Fibroblast of skin of left biceps (primary cell): ENCODE data around the gene TBC1D10A.

Experiments
- DNase-seq, 2 experiments: peaks; one replicate each; pipeline ENCODE4 v3.0.0-alpha.2; 2013; ENCODE audit warnings: low read depth in 2 of 2

TBC1D10A gene

DNA sequence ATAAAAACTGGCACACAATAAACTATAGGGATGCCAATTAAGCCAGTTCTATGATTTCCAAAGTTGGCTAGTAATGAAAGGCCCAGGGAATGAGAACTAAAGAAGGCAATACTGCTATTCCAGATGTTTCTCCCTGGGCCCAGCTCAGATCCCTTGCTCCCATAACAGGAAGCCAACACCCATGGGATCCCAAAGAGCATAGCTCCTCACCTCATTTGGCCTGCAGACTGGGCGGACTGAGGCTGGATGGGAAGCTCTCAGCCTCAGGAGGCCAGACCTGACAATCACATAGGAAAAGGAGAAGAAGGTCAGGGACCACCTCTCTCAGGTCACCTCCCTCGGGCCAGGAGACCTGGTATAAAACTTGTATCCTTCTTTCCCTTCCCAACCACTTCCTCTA is 5.3 kb downstream of the TBC1D10A start:
- no peak for DNase-seq

DNA sequence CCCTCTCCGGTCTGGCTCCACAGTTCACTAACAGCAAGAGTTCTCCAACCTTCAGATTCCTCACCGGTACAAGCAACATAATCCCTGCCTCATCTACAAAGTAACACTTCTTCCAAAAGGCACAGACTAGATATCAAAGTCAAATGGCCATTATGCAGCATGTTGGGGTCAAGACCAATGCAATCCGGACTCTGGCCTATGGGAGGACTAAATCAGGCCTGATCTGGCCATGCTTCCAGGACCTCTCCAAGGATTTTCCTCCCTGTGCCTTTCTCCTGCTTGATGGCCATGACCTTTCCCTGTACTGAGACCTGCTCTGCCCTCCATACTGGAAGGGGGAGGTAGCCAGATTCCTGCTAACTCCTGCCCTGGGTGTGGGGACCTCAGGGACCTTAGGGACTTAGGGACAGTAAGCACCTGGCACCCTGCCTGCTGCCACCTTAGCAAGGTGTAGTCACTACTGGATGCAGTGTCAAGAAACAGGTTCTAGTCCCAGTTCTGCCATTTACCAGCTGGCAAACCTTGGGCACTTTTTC is 6.7 kb downstream of the TBC1D10A start:
- no peak for DNase-seq

DNA sequence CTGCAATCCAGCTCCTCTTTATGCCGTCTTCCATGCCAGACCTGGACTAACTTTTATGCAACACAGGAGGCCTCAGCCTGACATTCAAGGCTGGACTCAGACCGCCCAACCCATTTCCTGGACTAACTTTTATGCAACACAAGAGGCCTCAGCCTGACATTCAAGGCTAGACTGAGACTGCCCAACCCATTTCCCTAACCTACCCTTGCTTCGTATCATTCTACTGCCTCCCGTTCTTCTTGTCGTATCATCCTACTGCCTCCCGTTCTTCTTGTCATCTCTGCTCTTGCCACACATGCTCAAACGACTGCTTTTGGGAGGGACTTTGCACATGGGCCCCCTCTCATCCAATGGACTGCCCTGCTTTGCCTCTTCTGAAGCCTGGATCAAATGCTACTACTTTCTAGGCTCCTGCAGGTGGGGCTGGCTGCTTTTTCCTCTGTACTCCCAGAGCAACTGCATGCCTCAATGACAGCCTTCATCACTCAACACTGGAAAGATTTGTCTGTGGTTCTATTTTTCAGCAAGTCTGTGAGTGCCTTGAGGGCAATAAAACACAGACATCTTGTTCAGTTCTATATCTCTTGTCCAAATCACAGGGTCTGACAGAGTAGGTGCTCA is 7.8 kb downstream of the TBC1D10A start:
- DNase-seq: no peak

DNA sequence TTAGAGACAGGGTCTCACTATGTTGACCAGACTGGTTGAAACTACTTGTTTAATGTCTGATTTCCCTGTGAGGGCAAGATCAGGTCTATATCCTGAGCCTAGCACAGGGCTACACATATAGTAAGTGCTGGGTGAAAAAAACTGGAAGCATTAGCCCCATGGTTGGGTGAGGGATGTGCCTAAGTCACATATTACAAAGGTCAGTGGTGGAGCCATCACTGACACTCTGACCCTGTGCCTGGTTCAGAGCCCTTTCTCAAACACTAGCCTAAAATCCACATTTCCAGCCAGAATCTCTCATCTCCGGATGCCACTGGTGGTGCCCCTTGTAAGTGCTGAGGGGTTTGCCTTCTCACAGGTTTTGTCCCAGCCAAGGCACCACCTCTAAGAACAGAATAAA is 9.0 kb downstream of the TBC1D10A start:
- DNase-seq: no peak

- DNase-seq: no peak
Observed at GRCh38 chr22:30315962-30316576, 10.7 kb downstream of the TBC1D10A start.

GRCh38 chr22:30314915-30315314 is 11.8 kb downstream of the TBC1D10A start:
- DNase-seq: no peak

DNA sequence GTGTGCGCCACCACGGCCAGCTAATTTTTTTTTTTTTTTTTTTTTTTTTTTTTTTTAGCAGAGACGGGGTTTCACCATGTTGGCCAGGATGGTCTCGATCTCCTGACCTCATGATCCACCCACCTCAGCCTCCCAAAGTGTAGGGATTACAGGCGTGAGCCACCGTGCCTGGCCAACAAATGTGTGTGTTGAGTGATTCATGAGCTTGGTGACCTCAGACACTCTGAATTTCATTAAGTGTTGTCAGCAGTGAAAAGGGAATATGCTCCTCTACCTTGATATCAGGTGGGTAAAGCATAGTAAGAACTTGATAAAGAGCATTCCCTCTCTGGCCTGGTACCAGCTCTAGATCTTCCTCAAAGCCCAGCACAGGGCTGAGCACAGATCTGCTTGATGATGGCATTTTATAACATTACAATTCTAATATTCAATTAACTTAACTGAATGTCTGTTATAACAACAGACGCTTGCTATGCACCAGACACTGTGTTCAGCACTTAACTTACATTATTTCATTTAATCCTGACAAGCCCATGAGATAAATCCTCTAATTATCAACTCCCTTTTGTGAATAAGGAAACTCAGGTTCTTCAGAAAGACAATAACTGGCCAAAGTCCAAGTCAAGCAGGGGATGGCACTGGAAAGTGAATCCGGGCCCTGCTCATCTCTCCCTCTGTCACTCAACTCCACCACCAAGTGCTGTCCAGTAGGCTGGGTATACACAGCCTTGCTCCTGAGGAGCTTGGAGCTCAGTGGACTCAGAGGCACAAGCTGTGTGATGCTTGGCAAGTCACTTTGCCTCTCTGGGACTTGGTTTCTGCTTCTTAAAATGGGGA is 13.0 kb downstream of the TBC1D10A start:
- no peak for DNase-seq

GRCh38 chr22:30312053-30312452 is 14.7 kb downstream of the TBC1D10A start:
- DNase-seq: no peak

DNA sequence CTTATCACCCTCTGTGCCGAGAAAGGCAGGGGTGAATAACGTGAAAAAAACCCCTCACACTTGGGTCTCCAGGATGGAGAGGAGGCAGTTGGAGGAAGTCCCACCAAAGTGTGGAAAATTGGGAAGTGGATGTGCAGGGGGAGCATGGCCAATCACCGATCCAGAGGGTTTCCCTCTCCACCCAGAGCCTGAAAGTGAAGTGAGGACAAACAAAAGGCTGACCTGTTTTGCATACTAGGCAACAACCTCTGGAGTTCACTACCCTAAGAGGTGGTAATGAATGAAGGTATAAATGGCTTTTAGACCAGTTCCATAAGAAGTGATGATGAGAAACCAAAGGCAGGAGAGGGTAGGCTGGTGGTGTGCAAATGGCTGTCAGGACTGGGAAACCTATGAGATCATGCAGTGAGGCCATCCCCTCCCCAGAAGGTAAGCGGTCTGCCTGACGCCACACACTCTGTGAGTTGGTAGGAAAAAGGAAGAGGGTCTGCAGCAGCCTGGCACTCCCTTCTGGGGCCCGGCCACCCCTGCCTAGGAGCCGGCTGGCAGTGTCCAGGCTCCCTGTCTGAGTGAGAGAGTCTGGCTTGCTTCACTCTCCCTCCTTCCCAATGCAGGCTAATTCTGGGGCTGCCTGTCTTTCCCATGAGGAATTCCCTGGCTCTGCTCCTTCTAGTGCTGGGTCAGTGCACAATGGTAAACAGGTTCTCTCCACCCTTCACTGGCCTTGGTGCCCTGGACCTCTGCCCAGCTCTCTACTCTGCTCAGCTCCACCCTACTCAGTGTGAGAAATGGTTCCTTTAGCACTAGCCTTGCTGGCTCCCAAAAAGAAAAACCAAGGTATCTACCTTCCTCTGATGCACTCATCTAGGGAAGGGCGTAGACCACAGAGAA is 15.6 kb downstream of the TBC1D10A start:
- DNase-seq: no peak

- DNase-seq: no peak
Observed at GRCh38 chr22:30309951-30310741, 16.6 kb downstream of the TBC1D10A start.

DNA sequence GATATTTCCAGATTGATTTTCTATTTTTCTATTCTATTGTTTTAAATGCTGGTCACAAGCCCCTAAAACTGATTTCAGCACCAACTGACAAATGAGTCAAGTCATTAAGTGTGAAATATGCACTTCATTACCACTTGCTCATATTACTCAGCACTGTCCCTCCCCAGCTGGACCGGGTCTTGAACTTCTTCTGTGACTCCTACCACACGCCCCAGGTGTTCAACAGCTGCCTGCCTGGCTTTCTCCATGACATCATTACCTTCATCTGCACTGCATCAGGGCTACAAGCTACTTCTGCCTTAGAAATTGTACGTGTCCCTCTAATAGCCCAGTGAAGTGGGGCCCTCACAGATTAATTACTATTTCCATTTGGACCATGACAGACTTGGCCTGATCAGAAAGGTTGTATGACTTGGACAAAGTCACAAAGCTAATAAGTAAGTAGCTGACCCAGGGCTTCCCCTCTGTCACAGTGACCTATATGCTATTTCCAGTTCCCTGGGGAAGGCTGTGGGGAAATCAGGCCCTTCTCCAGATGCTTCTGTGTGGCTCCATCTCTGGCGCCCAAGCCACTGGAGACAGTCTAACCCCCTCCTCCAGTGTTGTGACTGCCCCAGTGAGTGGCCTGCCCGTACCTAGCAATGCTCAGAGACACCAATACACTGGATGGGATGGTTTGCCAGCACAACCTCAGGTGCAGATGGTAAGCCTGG is 18.1 kb downstream of the TBC1D10A start:
- DNase-seq: no peak

DNA sequence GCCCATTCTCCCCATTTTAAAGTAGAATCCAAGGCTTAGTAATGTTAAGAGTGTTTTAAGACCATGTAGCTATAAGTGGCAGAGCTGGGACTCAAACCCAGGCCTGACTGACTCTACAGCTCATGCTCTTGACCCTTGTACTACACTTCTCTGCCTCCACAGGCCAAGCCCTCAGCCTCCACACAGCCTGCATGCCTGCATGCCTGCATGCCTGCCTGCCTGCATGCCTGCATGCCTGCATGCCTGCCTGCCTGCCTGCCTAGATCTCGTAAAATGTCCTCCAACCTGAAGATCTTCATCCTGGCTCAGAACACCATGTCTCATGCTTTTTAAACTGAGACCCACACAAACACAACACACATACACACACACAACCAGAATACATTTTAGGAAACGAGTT is 18.6 kb downstream of the TBC1D10A start:
- DNase-seq: no peak

DNA sequence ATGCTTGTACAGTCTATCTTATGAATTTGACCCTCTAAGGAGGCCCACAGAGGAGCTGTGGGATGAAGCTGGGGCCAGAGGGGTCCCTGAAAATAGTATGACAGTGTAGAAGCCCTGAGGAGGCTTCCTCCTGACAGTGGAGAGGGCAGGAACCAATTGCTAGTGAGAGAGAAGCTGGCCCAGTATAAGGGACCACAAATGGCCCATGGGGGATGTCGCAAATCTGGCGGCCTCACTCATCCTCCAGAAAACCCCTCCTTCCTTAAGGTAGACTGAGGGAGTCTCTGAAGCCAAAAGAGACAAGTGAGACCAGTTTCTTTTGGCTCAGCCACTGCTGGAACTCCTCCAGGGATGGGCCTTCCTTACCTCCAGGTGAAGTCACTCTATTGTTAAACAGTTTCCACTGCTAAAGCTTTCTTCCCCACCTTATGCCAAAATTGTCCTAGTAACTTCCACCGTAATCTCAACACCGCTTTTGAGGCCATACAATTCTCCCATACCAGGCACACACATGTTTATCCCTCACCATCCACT is 19.6 kb downstream of the TBC1D10A start:
- DNase-seq: no peak

GRCh38 chr22:30306627-30307011 is 20.1 kb downstream of the TBC1D10A start:
- no peak for DNase-seq

- DNase-seq: no peak
Observed at GRCh38 chr22:30305906-30306626, 20.7 kb downstream of the TBC1D10A start.

DNA sequence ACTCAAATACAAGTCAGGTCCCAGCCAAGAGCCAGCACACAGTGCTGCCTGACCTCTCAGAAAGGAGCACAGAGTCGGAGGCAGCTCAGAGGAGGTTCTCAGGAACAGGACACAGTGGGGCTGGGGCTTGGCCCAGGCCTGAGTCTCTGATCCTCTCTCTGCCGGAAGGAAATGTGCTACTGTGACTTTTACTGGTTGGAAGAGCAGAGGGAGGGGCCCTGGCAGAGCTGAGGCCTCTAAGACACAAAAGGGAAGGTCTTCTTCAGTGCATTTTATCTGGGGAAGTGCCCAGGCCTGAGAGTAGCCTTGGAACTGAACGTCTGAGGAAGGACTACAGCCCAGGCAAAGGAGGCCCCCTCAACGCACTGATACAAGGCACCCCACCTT is 21.2 kb downstream of the TBC1D10A start:
- DNase-seq: no peak

- DNase-seq: no peak
Observed at GRCh38 chr22:30304495-30305244, 22.1 kb downstream of the TBC1D10A start.

DNA sequence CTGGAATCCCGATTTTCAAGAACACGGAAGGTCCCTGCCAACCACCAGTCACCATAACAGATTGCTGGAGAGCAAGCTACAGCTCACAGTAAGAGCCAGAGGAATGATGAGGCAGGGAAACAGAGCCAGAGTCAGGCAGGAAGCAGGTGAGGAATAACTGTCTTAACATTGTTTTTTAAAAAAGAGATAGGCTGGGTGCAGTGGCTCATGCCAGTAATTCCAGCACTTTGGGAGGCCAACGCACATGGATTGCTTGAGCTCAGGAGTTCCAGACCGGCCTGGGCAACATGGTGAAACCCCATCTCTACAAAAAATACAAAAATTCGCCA is 24.0 kb downstream of the TBC1D10A start:
- DNase-seq: no peak
